ENCODE measurements around the gene KXD1. TPM values are rescaled to one million over a fixed set of nuclear protein-coding genes. Genes with fewer than 3 reads are reported as not detected.

Gene KXD1
- polyA plus RNA-seq, 1 of the 3 experiments (the other 2 are of a cell fraction) = 151 TPM

DNA sequence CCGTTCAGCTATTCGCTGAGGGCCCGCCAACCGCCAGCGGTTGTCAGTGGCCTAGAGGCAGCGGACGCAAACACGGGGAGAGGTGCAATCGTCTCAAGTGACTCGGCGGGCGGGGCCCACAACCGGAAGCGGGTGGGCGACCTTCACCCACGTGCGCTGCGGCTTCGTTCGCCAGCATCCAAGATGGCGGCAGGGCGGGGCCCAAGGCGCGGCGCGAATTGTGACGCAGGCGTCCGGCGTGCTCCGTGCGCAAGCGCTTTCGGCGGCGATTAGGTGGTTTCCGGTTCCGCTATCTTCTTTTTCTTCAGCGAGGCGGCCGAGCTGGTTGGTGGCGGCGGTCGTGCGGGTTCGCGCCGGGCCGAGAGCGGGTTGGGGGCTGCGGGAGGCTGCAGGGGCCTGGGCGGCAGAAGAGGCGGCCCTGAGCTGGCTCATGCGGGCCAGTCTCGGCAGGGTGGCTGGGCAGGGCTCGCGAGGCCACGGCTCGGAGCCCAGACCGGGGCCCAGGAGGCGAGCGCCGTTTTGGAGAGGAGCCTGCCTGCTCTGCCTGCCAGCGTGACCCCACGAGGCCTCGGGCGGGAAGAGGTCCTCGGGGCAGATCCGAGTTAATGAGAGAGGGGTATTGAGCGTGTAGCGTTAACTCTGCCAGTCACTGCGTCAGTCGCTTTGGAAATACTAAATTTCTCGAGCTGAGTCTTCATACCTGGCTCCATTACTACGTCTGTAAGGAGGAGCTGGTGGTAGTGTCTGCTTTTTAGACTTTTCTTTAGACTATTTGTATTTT lies 14.1 kb downstream of the KXD1 start, which contains the start of gene UBA52 (continued):
- TF ChIP-seq, protein P1, sequence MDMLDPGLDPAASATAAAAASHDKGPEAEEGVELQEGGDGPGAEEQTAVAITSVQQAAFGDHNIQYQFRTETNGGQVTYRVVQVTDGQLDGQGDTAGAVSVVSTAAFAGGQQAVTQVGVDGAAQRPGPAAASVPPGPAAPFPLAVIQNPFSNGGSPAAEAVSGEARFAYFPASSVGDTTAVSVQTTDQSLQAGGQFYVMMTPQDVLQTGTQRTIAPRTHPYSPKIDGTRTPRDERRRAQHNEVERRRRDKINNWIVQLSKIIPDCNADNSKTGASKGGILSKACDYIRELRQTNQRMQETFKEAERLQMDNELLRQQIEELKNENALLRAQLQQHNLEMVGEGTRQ (IDR thresholded peaks at IDR 0.05; ENCODE audit: borderline replicate concordance, low read depth, low read length) = peak; percentile 70
- no peak for TF ChIP-seq GATA2 (CRISPR knock-in tag; IDR thresholded peaks at IDR 0.05)
- no peak for TF ChIP-seq RAD21 (IDR thresholded peaks at IDR 0.05; ENCODE audit: low read length)
- no peak for TF ChIP-seq EZH2phosphoT487 (IDR thresholded peaks at IDR 0.05; ENCODE audit: borderline replicate concordance, low read depth)
- TF ChIP-seq, protein P2, sequence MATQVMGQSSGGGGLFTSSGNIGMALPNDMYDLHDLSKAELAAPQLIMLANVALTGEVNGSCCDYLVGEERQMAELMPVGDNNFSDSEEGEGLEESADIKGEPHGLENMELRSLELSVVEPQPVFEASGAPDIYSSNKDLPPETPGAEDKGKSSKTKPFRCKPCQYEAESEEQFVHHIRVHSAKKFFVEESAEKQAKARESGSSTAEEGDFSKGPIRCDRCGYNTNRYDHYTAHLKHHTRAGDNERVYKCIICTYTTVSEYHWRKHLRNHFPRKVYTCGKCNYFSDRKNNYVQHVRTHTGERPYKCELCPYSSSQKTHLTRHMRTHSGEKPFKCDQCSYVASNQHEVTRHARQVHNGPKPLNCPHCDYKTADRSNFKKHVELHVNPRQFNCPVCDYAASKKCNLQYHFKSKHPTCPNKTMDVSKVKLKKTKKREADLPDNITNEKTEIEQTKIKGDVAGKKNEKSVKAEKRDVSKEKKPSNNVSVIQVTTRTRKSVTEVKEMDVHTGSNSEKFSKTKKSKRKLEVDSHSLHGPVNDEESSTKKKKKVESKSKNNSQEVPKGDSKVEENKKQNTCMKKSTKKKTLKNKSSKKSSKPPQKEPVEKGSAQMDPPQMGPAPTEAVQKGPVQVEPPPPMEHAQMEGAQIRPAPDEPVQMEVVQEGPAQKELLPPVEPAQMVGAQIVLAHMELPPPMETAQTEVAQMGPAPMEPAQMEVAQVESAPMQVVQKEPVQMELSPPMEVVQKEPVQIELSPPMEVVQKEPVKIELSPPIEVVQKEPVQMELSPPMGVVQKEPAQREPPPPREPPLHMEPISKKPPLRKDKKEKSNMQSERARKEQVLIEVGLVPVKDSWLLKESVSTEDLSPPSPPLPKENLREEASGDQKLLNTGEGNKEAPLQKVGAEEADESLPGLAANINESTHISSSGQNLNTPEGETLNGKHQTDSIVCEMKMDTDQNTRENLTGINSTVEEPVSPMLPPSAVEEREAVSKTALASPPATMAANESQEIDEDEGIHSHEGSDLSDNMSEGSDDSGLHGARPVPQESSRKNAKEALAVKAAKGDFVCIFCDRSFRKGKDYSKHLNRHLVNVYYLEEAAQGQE (IDR thresholded peaks at IDR 0.05; ENCODE audit: low read depth, low read length) = peak; percentile 58; the same call in 1 of the 2 replicates

DNA sequence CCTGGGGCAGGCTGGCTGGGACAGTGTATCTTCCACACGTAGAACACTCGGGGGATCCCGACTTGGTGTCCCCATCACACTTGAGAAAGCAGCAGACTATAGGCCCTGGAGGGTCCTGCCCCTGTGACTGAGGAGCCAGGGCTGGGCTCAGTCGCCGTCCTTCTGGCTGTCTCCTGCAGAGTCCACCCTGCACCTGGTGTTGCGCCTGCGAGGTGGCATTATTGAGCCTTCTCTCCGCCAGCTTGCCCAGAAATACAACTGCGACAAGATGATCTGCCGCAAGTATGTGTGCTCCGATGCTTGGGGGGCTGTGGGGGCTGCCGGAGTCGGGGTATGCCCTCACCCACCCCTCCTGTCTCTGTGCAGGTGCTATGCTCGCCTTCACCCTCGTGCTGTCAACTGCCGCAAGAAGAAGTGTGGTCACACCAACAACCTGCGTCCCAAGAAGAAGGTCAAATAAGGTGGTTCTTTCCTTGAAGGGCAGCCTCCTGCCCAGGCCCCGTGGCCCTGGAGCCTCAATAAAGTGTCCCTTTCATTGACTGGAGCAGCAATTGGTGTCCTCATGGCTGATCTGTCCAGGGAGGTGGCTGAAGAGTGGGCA lies 17.1 kb downstream of the KXD1 start:
- Histone ChIP-seq H3K4me3 (ENCODE audit: low read depth in 2 of 2, low read length in 1 of 2) (no peak overlapping the region), H3K9me3 (no peaks in the 10 kb centered on the region), H3K36me3 (replicated peaks in 1 of 2; ENCODE audit: control insufficient read depth in 1 of 2, insufficient read depth in 2 of 2, low read length in 1 of 2) (peaks cover 34 to 38% of the 10 kb centered on the region in 2 experiments), H3K9ac (no peak overlapping the region), H3K27ac (ENCODE audit: low read depth in 2 of 2, low read length in 1 of 2) (no peak overlapping the region), H3K4me1 (ENCODE audit: control insufficient read depth in 1 of 2, insufficient read depth in 2 of 2, low read depth in 1 of 2, low read length in 1 of 2) (peaks cover 10 to 16% of the 10 kb centered on the region in 2 experiments; a peak in 3 of 4 replicates), H2AFZ (ENCODE audit: low read depth) (no peak overlapping the region), H3K4me2 (no peak overlapping the region), H4K20me1 (ENCODE audit: insufficient read depth) (peaks cover 33% of the 10 kb centered on the region), H3K79me2 (ENCODE audit: insufficient read depth) (peaks cover 30% of the 10 kb centered on the region), H3K27me3 (ENCODE audit: insufficient read depth) (no peaks in the 10 kb centered on the region), H3F3A (replicated peaks; ENCODE audit: insufficient read depth) (peaks cover 43% of the 10 kb centered on the region), H3K9me2 (no peaks in the 10 kb centered on the region)
- TF ChIP-seq, protein P3, sequence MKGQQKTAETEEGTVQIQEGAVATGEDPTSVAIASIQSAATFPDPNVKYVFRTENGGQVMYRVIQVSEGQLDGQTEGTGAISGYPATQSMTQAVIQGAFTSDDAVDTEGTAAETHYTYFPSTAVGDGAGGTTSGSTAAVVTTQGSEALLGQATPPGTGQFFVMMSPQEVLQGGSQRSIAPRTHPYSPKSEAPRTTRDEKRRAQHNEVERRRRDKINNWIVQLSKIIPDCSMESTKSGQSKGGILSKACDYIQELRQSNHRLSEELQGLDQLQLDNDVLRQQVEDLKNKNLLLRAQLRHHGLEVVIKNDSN (IDR thresholded peaks at IDR 0.05; ENCODE audit: borderline replicate concordance, low read depth) = no peak
- TF ChIP-seq MXI1 (IDR thresholded peaks at IDR 0.05; ENCODE audit: low read depth, low read length) (no peak), GATA2 (CRISPR knock-in tag; IDR thresholded peaks at IDR 0.05) (no peak), POLR2AphosphoS5 (IDR thresholded peaks at IDR 0.05; ENCODE audit: low read depth, low read length) (no peak), EP300 (IDR thresholded peaks at IDR 0.05; ENCODE audit: borderline replicate concordance in 1 of 2, low read depth in 1 of 2, low read length in 1 of 2) (no peak), GABPA (IDR thresholded peaks at IDR 0.05; ENCODE audit: low read depth) (no peak), NFIC (IDR thresholded peaks at IDR 0.05; ENCODE audit: borderline replicate concordance) (no peak), TEAD4 (IDR thresholded peaks at IDR 0.05; ENCODE audit: borderline replicate concordance, insufficient read depth) (no peak), TAF1 (IDR thresholded peaks at IDR 0.05; ENCODE audit: borderline replicate concordance, low read depth, low read length) (no peak), SMC3 (IDR thresholded peaks at IDR 0.05; ENCODE audit: low read depth, low read length) (no peak), RXRA (IDR thresholded peaks at IDR 0.05; ENCODE audit: borderline replicate concordance, low read depth) (no peak), FOXM1 (IDR thresholded peaks at IDR 0.05; ENCODE audit: low read depth) (no peak), JUND (IDR thresholded peaks at IDR 0.05) (no peak), EZH2phosphoT487 (IDR thresholded peaks at IDR 0.05; ENCODE audit: borderline replicate concordance, low read depth) (no peak)
- TF ChIP-seq, protein P4, sequence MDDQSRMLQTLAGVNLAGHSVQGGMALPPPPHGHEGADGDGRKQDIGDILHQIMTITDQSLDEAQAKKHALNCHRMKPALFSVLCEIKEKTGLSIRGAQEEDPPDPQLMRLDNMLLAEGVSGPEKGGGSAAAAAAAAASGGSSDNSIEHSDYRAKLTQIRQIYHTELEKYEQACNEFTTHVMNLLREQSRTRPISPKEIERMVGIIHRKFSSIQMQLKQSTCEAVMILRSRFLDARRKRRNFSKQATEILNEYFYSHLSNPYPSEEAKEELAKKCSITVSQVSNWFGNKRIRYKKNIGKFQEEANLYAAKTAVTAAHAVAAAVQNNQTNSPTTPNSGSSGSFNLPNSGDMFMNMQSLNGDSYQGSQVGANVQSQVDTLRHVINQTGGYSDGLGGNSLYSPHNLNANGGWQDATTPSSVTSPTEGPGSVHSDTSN (IDR thresholded peaks at IDR 0.05) = no peak
- TF ChIP-seq, protein P5, sequence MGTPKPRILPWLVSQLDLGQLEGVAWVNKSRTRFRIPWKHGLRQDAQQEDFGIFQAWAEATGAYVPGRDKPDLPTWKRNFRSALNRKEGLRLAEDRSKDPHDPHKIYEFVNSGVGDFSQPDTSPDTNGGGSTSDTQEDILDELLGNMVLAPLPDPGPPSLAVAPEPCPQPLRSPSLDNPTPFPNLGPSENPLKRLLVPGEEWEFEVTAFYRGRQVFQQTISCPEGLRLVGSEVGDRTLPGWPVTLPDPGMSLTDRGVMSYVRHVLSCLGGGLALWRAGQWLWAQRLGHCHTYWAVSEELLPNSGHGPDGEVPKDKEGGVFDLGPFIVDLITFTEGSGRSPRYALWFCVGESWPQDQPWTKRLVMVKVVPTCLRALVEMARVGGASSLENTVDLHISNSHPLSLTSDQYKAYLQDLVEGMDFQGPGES (IDR thresholded peaks at IDR 0.05; ENCODE audit: low read depth, low read length) = no peak
- no peak for DNase-seq
- ChIA-PET CTCF (interaction anchor here (1.4 kb wide), 1 partner anchor 105 kb away, joined by 4 read pairs; no protein-coding TSS in a partner anchor), POLR2A (no interaction called here)
- WGBS (ENCODE audit: low lambda C conversion rate) = 97% methylated on average over 11 of the region's 18 CpGs

Measured in SK-N-SH (cell line).